Endodermal cell (in vitro differentiated cells): ENCODE data around the gene ACTRT2. TPM values are rescaled to one million over a fixed set of nuclear protein-coding genes. Genes with fewer than 3 reads are reported as not detected.

ENCODE experiments used
- DNase-seq: peaks from one replicate; pipeline ENCODE4 v3.0.0-alpha.2; 2017
- H3K27ac ChIP-seq: 2 replicates; pipeline ENCODE4 v1.5.1; 2013; ENCODE audit warnings: mild to moderate bottlenecking, low read depth, low read length, moderate library complexity
- H3K27me3 ChIP-seq: 2 replicates; pipeline ENCODE4 v1.6.1; 2013; ENCODE audit warnings: mild to moderate bottlenecking, low read length, moderate library complexity; ENCODE audit not compliant: insufficient read depth, control insufficient read depth, poor library complexity, severe bottlenecking
- H3K36me3 ChIP-seq: 2 replicates; pipeline ENCODE4 v1.7.0; 2013; ENCODE audit warnings: mild to moderate bottlenecking, low read length, moderate library complexity; ENCODE audit not compliant: control insufficient read depth, insufficient read depth
- H3K4me1 ChIP-seq: one replicate; pipeline ENCODE4 v1.7.0; 2013; ENCODE audit warnings: low read length; ENCODE audit not compliant: control insufficient read depth, insufficient read depth
- H3K4me3 ChIP-seq: 2 replicates; pipeline ENCODE4 v1.5.1; 2013; ENCODE audit warnings: mild to moderate bottlenecking, low read length, moderate library complexity
- H3K9ac ChIP-seq: 2 replicates; pipeline ENCODE4 v1.6.1; 2013; ENCODE audit warnings: mild to moderate bottlenecking, low read length, moderate library complexity; ENCODE audit not compliant: poor library complexity, severe bottlenecking; ENCODE audit errors: extremely low read depth
- H3K9me3 ChIP-seq: 2 replicates; pipeline ENCODE4 v1.6.1; 2013; ENCODE audit warnings: mild to moderate bottlenecking, low read length, moderate library complexity; ENCODE audit not compliant: control insufficient read depth
- H3K27ac Mint-ChIP-seq: 2 replicates; pipeline ENCODE4 v1.8.0; 2020; ENCODE audit warnings: mixed read lengths
- H3K27me3 Mint-ChIP-seq: 2 replicates; pipeline ENCODE4 v1.8.0; 2021; ENCODE audit warnings: mild to moderate bottlenecking, mixed read lengths; ENCODE audit not compliant: insufficient read depth
- H3K36me3 Mint-ChIP-seq: 2 replicates; pipeline ENCODE4 v1.8.0; 2020; ENCODE audit warnings: low read depth, mixed read lengths
- H3K4me1 Mint-ChIP-seq: 2 replicates; pipeline ENCODE4 v1.8.0; 2020; ENCODE audit warnings: mixed read lengths
- H3K4me3 Mint-ChIP-seq: 2 replicates; pipeline ENCODE4 v1.8.0; 2020; ENCODE audit warnings: mild to moderate bottlenecking, moderate library complexity, mixed read lengths
- H3K9me3 Mint-ChIP-seq: 2 replicates; pipeline ENCODE4 v1.8.0; 2020; ENCODE audit warnings: mild to moderate bottlenecking, mixed read lengths
- CTCF ChIP-seq: fragments of 200-600 bp; sonication (generic); conservative IDR thresholded peaks from 2 replicates; pipeline ENCODE4 v1.5.0; 2021; ENCODE audit warnings: antibody characterized with exemption, mild to moderate bottlenecking
- WGBS, 2 experiments: methylation state at CpG; one replicate each; pipeline versions ENCODE4 v1.1.5 to v1.1.7; 2013; ENCODE audit warnings: missing lambda C conversion rate in 2 of 2, mixed read lengths in 1 of 2; ENCODE audit not compliant: insufficient coverage in 1 of 2, insufficient read length in 1 of 2; 5-methylcytosine and 5-hydroxymethylcytosine counted together
- total RNA-seq, 2 donors: library from RNA; stranded (reverse); fragmentation: NEBNext Ultra II Directional in 1 of 2; extraction: Animal tissue kit (Norgen Biotek cat#: 25700) in 1 of 2; gene quantifications; 2 replicates in 1 of 2; 3 replicates in 1 of 2; pipeline ENCODE4 v1.2.1, GENCODE V29; 2021

ACTRT2 gene
- total RNA-seq, 2 donors from 2014 or later: not detected

DNA sequence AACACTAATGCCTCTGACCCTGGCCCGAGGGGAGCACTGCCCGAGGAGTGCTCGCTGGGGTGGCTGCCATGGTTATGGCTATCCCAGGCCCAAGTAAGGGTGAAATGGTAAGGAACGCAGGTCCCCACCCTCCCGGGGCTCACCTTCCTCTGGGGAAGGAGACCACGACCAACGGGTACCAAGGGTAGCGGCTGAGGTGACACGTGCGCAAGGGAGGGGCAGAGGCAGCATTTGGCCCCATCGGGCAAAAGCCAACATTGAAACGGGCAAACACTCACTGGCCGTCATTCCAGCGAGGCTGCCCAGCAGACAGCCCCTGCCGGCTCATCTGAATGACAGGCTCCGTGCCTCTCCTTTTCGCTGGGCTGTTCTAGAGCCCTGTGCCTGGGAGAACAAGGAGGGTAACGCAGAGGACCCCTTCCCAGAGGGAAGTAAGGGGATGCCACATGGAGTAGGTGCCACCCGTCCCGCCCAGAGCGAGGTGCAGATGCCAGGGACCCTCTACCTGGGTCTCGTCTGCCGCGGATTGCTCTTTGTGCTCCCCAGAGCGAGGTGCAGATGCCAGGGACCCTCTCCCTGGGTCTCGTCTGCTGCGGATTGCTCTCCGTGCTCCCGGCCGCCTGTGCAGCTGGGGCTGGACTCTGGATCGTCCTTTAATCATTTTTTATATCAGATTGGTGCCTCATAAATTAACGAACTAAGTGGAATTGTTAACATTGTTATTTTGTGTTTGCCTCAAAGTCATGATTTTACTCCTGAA lies 16.2 kb downstream of the ACTRT2 start:
- Histone ChIP-seq H3K27ac (no peak overlapping the region), H3K4me1 (no peaks in the 10 kb centered on the region), H3K4me3 (no peak overlapping the region), H3K9me3 (peaks cover 19% of the 10 kb centered on the region), H3K9ac (no peak overlapping the region), H3K36me3 (no peaks in the 10 kb centered on the region), H3K27me3 (no peaks in the 10 kb centered on the region)
- Mint-ChIP-seq H3K27me3 (no peaks in the 10 kb centered on the region), H3K27ac (no peak overlapping the region), H3K36me3 (no peaks in the 10 kb centered on the region), H3K4me3 (no peak overlapping the region), H3K4me1 (no peaks in the 10 kb centered on the region), H3K9me3 (peaks cover 47% of the 10 kb centered on the region)
- no peak for DNase-seq
- WGBS, 2 experiments: 88 to 90% methylated on average over 24 to 32 of the region's 32 CpGs
- TF ChIP-seq CTCF: no peak

GRCh38 chr1:3038113-3038551 lies 16.9 kb downstream of the ACTRT2 start:
- Histone ChIP-seq H3K9me3 (peaks cover 19% of the 10 kb centered on the region), H3K36me3 (no peaks in the 10 kb centered on the region), H3K4me3 (no peak overlapping the region), H3K9ac (no peak overlapping the region), H3K27me3 (no peaks in the 10 kb centered on the region), H3K4me1 (no peaks in the 10 kb centered on the region), H3K27ac (no peak overlapping the region)
- DNase-seq: no peak
- no peaks in the 10 kb centered on the region for H3K27me3 Mint-ChIP-seq
- peaks cover 44% of the 10 kb centered on the region for H3K9me3 Mint-ChIP-seq
- no peak for TF ChIP-seq CTCF
- no peaks in the 10 kb centered on the region for H3K4me1 Mint-ChIP-seq
- H3K27ac Mint-ChIP-seq: no peak overlapping the region
- 84 to 88% methylated on average over 10 to 11 of the region's 11 CpGs for WGBS, 2 experiments
- H3K36me3 Mint-ChIP-seq: no peaks in the 10 kb centered on the region
- no peak overlapping the region for H3K4me3 Mint-ChIP-seq

DNA sequence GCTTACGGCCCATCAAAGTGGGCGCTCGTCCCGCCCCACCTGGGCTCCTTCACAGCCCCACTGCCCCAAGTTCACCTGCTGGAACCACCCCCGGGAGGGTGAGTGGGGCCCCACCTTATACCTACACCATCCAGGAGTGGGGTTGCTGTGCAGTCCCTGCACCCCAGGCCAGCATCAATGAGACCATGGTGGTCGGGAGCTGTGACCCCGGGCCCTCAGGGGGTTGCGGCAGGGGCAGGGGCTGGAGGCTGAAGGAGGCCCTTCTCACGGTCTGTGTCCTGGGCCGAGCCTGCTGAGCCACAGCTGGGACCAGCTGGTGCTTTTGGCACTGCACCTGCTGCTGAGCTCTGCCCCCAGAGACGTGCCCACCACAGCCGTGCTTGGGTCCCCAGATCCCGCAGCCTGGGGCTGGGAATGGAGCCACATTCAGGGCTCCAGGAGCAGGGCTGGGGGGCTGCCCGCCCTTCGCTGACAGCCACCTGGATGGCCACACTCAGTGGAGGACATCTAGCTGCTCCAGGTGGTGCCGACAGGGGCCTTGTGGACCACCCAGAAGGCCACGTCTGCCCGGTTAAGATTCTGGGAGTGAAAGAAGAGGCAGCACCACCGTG lies 17.4 kb downstream of the ACTRT2 start:
- no peak for DNase-seq
- Mint-ChIP-seq H3K4me1 (no peaks in the 10 kb centered on the region), H3K36me3 (no peaks in the 10 kb centered on the region), H3K4me3 (no peak overlapping the region), H3K27ac (no peak overlapping the region), H3K9me3 (peaks cover 41% of the 10 kb centered on the region), H3K27me3 (no peaks in the 10 kb centered on the region)
- H3K9me3 ChIP-seq: peaks cover 16% of the 10 kb centered on the region
- H3K36me3 ChIP-seq: no peaks in the 10 kb centered on the region
- no peak overlapping the region for H3K4me3 ChIP-seq
- 84 to 87% methylated on average over 7 to 19 of the region's 19 CpGs for WGBS, 2 experiments
- H3K4me1 ChIP-seq: no peaks in the 10 kb centered on the region
- TF ChIP-seq CTCF: no peak
- H3K27ac ChIP-seq: no peak overlapping the region
- no peaks in the 10 kb centered on the region for H3K27me3 ChIP-seq
- H3K9ac ChIP-seq: no peak overlapping the region
